ENCODE data around the gene HNF1A.

- TF ChIP-seq CTCF (IDR thresholded peaks at IDR 0.05; ENCODE audit: extremely low read depth in 1 of 2, insufficient read depth in 1 of 2, low read depth in 1 of 2, low read length in 2 of 2): no peak
- TF ChIP-seq POLR2A (IDR thresholded peaks at IDR 0.05; ENCODE audit: low read depth, low read length): no peak
- TF ChIP-seq POLR2AphosphoS5 (IDR thresholded peaks at IDR 0.05; ENCODE audit: insufficient read depth, low read depth, low read length): no peak
- no peak for TF ChIP-seq MYC (IDR thresholded peaks at IDR 0.05; ENCODE audit: low read depth, low read length)
- no peak for TF ChIP-seq EZH2 (IDR thresholded peaks at IDR 0.05; ENCODE audit: borderline replicate concordance, low read depth, low read length, severe bottlenecking)
- no peak for TF ChIP-seq MAX (IDR thresholded peaks at IDR 0.05; ENCODE audit: insufficient read depth, insufficient read length)
- TF ChIP-seq JUN (IDR thresholded peaks at IDR 0.05; ENCODE audit: borderline replicate concordance, insufficient read depth, insufficient read length, low read depth): no peak
- no peak for TF ChIP-seq FOS (IDR thresholded peaks at IDR 0.05; ENCODE audit: borderline replicate concordance, insufficient read depth, low read length)
Measured at GRCh38 chr12:121003650-121004049, 25.3 kb downstream of the HNF1A start.

All from endothelial cell of umbilical vein (primary cell).